ENCODE results near the gene RARG.

RARG gene

GRCh38 chr12:53235742-53236442 is 3.9 kb upstream of the RARG start:
- DNase-seq (ENCODE audit: low read depth) = no peak
- no peak for TF ChIP-seq CTCF (IDR thresholded peaks at IDR 0.05; ENCODE audit: control insufficient read depth, insufficient read depth, low read depth, low read length, missing control alignments)
- no peak overlapping the region for H3K4me3 ChIP-seq (ENCODE audit: control insufficient read depth, low read depth, low read length)

GRCh38 chr12:53235164-53235563 is 3.2 kb upstream of the RARG start:
- no peak for TF ChIP-seq CTCF (IDR thresholded peaks at IDR 0.05; ENCODE audit: control insufficient read depth, insufficient read depth, low read depth, low read length, missing control alignments)
- DNase-seq (ENCODE audit: low read depth) = no peak

GRCh38 chr12:53234271-53234914 is 2.4 kb upstream of the RARG start:
- TF ChIP-seq CTCF (IDR thresholded peaks at IDR 0.05; ENCODE audit: control insufficient read depth, insufficient read depth, low read depth, low read length, missing control alignments) = no peak
- no peak overlapping the region for H3K4me3 ChIP-seq (ENCODE audit: control insufficient read depth, low read depth, low read length)
- DNase-seq (ENCODE audit: low read depth) = no peak

More at GRCh38 chr12:53235164-53235563, 3.2 kb upstream of the RARG start:
- no peak overlapping the region for H3K4me3 ChIP-seq (ENCODE audit: control insufficient read depth, low read depth, low read length)

GRCh38 chr12:53233671-53234121 is 1.7 kb upstream of the RARG start:
- peak; percentile 11 for TF ChIP-seq CTCF (IDR thresholded peaks at IDR 0.05; ENCODE audit: control insufficient read depth, insufficient read depth, low read depth, low read length, missing control alignments)
- no peak for DNase-seq (ENCODE audit: low read depth)
- no peak overlapping the region for H3K4me3 ChIP-seq (ENCODE audit: control insufficient read depth, low read depth, low read length)

GRCh38 chr12:53232646-53233461 is 845 bp upstream of the RARG start:
- TF ChIP-seq CTCF (IDR thresholded peaks at IDR 0.05; ENCODE audit: control insufficient read depth, insufficient read depth, low read depth, low read length, missing control alignments) = no peak
- H3K4me3 ChIP-seq (ENCODE audit: control insufficient read depth, low read depth, low read length) = peak overlapping the region; percentile 81
- no peak for DNase-seq (ENCODE audit: low read depth)

- TF ChIP-seq CTCF (IDR thresholded peaks at IDR 0.05; ENCODE audit: control insufficient read depth, insufficient read depth, low read depth, low read length, missing control alignments) = no peak
- no peak for DNase-seq (ENCODE audit: low read depth)
- H3K4me3 ChIP-seq (ENCODE audit: control insufficient read depth, low read depth, low read length) = peak overlapping the region; percentile 81
Measured at GRCh38 chr12:53231671-53231920, 413 bp downstream of the RARG start.

Data from AG09309 (cell line).